Neural progenitor cell (in vitro differentiated cells): ENCODE measurements around the gene PRH2.

Experiments
- CTCF ChIP-seq: fragments of 200-600 bp; sonication (generic); IDR thresholded peaks from 2 replicates; pipeline ENCODE4 v1.5.1; 2017; ENCODE audit warnings: antibody characterized with exemption, mild to moderate bottlenecking
- EZH2 ChIP-seq: fragments of 200-600 bp; sonication (generic); IDR thresholded peaks from 2 replicates; pipeline ENCODE4 v1.6.1; 2017; ENCODE audit warnings: antibody characterized with exemption, mild to moderate bottlenecking, moderate library complexity

GRCh38 chr12:10960211-10960610 lies 31.2 kb downstream of the PRH2 start:
- TF ChIP-seq EZH2, result no peak
- TF ChIP-seq CTCF, result no peak
